Gastroesophageal sphincter (tissue), 3 donors: ENCODE measurements around the gene SELENOO.

ENCODE experiments used
- EP300 ChIP-seq: sonication (generic); formaldehyde crosslinking; IDR thresholded peaks from one replicate; pipeline ENCODE4 v1.6.1; 2017; ENCODE audit warnings: antibody characterized with exemption, mild to moderate bottlenecking
- POLR2A ChIP-seq, 2 donors: fragments of 450-650 bp; IDR thresholded peaks; one replicate each; pipeline ENCODE4 v1.6.1; 2017; ENCODE audit warnings: antibody characterized with exemption in 2 of 2, mild to moderate bottlenecking in 2 of 2, moderate library complexity in 1 of 2
- POLR2AphosphoS5 ChIP-seq: sonication (generic); formaldehyde crosslinking; IDR thresholded peaks from one replicate; pipeline ENCODE4 v1.6.1; 2017; ENCODE audit warnings: antibody characterized with exemption
- TF ChIP-seq, protein P1 (sequence below), 4 experiments: fragments of 200-600 bp in 2 of 4; fragments of 450-650 bp in 2 of 4; sonication (generic) in 1 of 4; IDR thresholded peaks; one replicate each; pipeline ENCODE4 v1.5.1; 2017 to 2019; ENCODE audit warnings: antibody characterized with exemption in 4 of 4, mild to moderate bottlenecking in 2 of 4, moderate library complexity in 2 of 4

DNA sequence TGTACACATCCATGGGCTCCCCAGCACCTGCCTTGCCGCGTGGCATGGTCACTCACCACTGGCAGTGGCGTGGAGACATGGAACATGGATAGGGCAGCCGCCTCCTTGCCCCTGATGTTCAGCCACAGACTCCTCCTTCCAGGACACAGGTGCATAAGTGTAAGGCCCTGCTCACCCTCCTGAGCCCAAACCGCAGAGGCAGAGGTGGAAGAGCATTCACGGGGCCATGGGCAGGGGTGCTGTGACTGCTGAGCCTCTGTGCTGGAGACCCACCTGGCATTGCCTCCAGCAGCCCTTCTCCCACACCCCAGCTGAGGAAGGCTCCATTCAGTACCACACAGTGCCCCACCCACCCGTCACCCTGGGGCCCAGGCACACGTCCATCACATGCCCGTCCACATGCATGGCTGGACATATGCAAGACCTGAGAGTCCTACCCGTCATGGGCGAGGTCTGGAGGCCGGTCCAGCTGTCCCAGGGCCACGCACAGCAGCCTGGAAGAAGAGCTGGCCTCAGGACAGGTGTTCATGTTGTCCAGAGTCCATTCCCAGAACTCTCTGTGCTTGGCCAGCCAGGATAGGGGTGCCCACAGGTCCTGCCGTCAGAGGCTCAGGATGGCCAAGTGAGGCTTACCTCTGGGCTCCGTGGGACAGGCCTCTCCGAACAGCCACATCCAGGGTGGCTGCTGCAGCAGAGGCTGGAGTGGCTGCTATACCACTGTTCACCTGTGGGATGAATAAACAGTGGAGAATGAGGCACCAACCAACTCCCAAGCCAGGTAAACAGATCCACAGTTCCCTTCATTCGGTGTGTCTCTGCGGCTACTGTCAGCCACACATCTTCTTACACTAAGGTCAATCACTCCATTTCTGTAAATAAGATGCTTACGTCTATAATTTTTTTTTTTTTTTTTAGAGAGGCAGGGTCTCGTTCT is 45.7 kb downstream of the SELENOO start:
- TF ChIP-seq, protein P1, sequence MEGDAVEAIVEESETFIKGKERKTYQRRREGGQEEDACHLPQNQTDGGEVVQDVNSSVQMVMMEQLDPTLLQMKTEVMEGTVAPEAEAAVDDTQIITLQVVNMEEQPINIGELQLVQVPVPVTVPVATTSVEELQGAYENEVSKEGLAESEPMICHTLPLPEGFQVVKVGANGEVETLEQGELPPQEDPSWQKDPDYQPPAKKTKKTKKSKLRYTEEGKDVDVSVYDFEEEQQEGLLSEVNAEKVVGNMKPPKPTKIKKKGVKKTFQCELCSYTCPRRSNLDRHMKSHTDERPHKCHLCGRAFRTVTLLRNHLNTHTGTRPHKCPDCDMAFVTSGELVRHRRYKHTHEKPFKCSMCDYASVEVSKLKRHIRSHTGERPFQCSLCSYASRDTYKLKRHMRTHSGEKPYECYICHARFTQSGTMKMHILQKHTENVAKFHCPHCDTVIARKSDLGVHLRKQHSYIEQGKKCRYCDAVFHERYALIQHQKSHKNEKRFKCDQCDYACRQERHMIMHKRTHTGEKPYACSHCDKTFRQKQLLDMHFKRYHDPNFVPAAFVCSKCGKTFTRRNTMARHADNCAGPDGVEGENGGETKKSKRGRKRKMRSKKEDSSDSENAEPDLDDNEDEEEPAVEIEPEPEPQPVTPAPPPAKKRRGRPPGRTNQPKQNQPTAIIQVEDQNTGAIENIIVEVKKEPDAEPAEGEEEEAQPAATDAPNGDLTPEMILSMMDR (IDR thresholded peaks at IDR 0.05) = no peak
- TF ChIP-seq POLR2A (IDR thresholded peaks at IDR 0.05) (no peak), POLR2AphosphoS5 (no peak), EP300 (no peak)
